HG02938 (cell line): Measurements from ENCODE around the gene ADAM10.

Source experiments
- ATAC-seq: cut with Tn5 transposase; IDR thresholded peaks from one replicate; pipeline ENCODE4 v1.9.1; 2021; ENCODE audit warnings: mild to moderate bottlenecking, moderate library complexity; ENCODE audit not compliant: unreplicated experiment

The ADAM10 gene

GRCh38 chr15:58684036-58684710 lies 65.3 kb downstream of the ADAM10 start:
- no peak for ATAC-seq

- ATAC-seq, result no peak
These were observed 67.3 kb downstream of the ADAM10 start for GRCh38 chr15:58682234-58682633.

GRCh38 chr15:58678683-58679082 lies 70.8 kb downstream of the ADAM10 start:
- no peak for ATAC-seq

- ATAC-seq, result no peak
These were observed 72.1 kb downstream of the ADAM10 start for GRCh38 chr15:58677426-58677825.

- no peak for ATAC-seq
These were observed 72.7 kb downstream of the ADAM10 start for GRCh38 chr15:58676766-58677165.

GRCh38 chr15:58671186-58671585 lies 78.3 kb downstream of the ADAM10 start:
- ATAC-seq, result no peak

- no peak for ATAC-seq
These were observed 80.4 kb downstream of the ADAM10 start for GRCh38 chr15:58669108-58669507.

GRCh38 chr15:58666957-58667356 lies 82.5 kb downstream of the ADAM10 start:
- no peak for ATAC-seq

- ATAC-seq, result no peak
These were observed 83.8 kb downstream of the ADAM10 start for GRCh38 chr15:58665672-58666071.

- ATAC-seq, result no peak
These were observed 99.4 kb downstream of the ADAM10 start for GRCh38 chr15:58650102-58650501.

- no peak for ATAC-seq
These were observed 100.3 kb downstream of the ADAM10 start for GRCh38 chr15:58649175-58649574.

- ATAC-seq, result no peak
These were observed 105.5 kb downstream of the ADAM10 start for GRCh38 chr15:58643996-58644395.

GRCh38 chr15:58641660-58642059 lies 107.8 kb downstream of the ADAM10 start:
- no peak for ATAC-seq

- ATAC-seq, result no peak
These were observed 109.5 kb downstream of the ADAM10 start for GRCh38 chr15:58639992-58640391.

- no peak for ATAC-seq
These were observed 110.3 kb downstream of the ADAM10 start for GRCh38 chr15:58639002-58639756.

- ATAC-seq, result no peak
These were observed 116.7 kb downstream of the ADAM10 start for GRCh38 chr15:58632789-58633188.

GRCh38 chr15:58631319-58631718 lies 118.2 kb downstream of the ADAM10 start:
- no peak for ATAC-seq

GRCh38 chr15:58629625-58630024 lies 119.9 kb downstream of the ADAM10 start:
- no peak for ATAC-seq

GRCh38 chr15:58628206-58628947 lies 121.1 kb downstream of the ADAM10 start:
- ATAC-seq, result no peak

GRCh38 chr15:58627701-58628100 lies 121.8 kb downstream of the ADAM10 start:
- no peak for ATAC-seq

GRCh38 chr15:58627046-58627445 lies 122.5 kb downstream of the ADAM10 start:
- no peak for ATAC-seq

GRCh38 chr15:58626378-58626777 lies 123.1 kb downstream of the ADAM10 start:
- no peak for ATAC-seq
